Measurements from ENCODE around the gene TNFAIP2.

- TF ChIP-seq, protein P1, sequence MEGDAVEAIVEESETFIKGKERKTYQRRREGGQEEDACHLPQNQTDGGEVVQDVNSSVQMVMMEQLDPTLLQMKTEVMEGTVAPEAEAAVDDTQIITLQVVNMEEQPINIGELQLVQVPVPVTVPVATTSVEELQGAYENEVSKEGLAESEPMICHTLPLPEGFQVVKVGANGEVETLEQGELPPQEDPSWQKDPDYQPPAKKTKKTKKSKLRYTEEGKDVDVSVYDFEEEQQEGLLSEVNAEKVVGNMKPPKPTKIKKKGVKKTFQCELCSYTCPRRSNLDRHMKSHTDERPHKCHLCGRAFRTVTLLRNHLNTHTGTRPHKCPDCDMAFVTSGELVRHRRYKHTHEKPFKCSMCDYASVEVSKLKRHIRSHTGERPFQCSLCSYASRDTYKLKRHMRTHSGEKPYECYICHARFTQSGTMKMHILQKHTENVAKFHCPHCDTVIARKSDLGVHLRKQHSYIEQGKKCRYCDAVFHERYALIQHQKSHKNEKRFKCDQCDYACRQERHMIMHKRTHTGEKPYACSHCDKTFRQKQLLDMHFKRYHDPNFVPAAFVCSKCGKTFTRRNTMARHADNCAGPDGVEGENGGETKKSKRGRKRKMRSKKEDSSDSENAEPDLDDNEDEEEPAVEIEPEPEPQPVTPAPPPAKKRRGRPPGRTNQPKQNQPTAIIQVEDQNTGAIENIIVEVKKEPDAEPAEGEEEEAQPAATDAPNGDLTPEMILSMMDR (conservative IDR thresholded peaks at IDR 0.05 in 1 of 2, IDR thresholded peaks at IDR 0.05 in 1 of 2; ENCODE audit: extremely low read depth in 1 of 2, insufficient read depth in 1 of 2, low read depth in 1 of 2, low read length in 2 of 2) = no peak
- TF ChIP-seq EZH2 (IDR thresholded peaks at IDR 0.05; ENCODE audit: borderline replicate concordance, low read length) = no peak
Measured at GRCh38 chr14:103088921-103089320, 34.3 kb upstream of the TNFAIP2 start.
